Spleen (tissue), 11 donors: Measurements from ENCODE around the gene RALY. TPM values are rescaled to one million over a fixed set of nuclear protein-coding genes. Genes with fewer than 3 reads are reported as not detected.

Experiments
- DNase-seq: peaks from one replicate; pipeline ENCODE4 v3.0.0-alpha.2; 2020
- H3K27ac ChIP-seq, 8 donors: fragments of 200-600 bp; sonication (generic) in 7 of 8; 1 replicate in 4 of 8; 2 replicates in 4 of 8; pipeline versions ENCODE4 v1.5.0 to v1.8.0; 2016 to 2021; ENCODE audit warnings: inconsistent platforms in 4 of 8, mild to moderate bottlenecking in 4 of 8, moderate library complexity in 1 of 8
- H3K27me3 ChIP-seq, 7 donors: fragments of 200-600 bp; sonication (generic) in 6 of 7; replicated peaks in 1 of 7; 1 replicate in 4 of 7; 2 replicates in 3 of 7; pipeline versions ENCODE4 v1.5.0 to v1.8.0; 2016 to 2021; ENCODE audit warnings: inconsistent platforms in 3 of 7, mild to moderate bottlenecking in 1 of 7
- H3K36me3 ChIP-seq, 6 donors: fragments of 200-600 bp; sonication (generic) in 5 of 6; 1 replicate in 4 of 6; 2 replicates in 2 of 6; pipeline versions ENCODE4 v1.5.0 to v1.8.0; 2016 to 2021; ENCODE audit warnings: inconsistent platforms in 2 of 6
- H3K4me1 ChIP-seq, 6 donors: fragments of 200-600 bp; sonication (generic) in 5 of 6; 1 replicate in 3 of 6; 2 replicates in 3 of 6; pipeline versions ENCODE4 v1.5.0 to v1.8.0; 2016 to 2021; ENCODE audit warnings: inconsistent platforms in 3 of 6
- H3K4me3 ChIP-seq, 8 donors: fragments of 200-600 bp; sonication (generic) in 7 of 8; 1 replicate in 4 of 8; 2 replicates in 4 of 8; pipeline versions ENCODE4 v1.5.0 to v1.8.0; 2016 to 2021; ENCODE audit warnings: inconsistent platforms in 4 of 8, mild to moderate bottlenecking in 4 of 8, moderate library complexity in 2 of 8
- H3K9me3 ChIP-seq, 8 donors: fragments of 200-600 bp; sonication (generic) in 7 of 8; 1 replicate in 4 of 8; 2 replicates in 4 of 8; pipeline versions ENCODE4 v1.5.0 to v1.8.0; 2016 to 2021; ENCODE audit warnings: inconsistent platforms in 4 of 8
- CTCF ChIP-seq, 11 experiments: fragments of 200-600 bp in 7 of 11; fragments of 450-650 bp in 4 of 11; sonication (generic) in 4 of 11; IDR thresholded peaks in 8 of 11; conservative IDR thresholded peaks in 3 of 11; 1 replicate in 7 of 11; 2 replicates in 4 of 11; pipeline versions ENCODE4 v1.4.0 to v1.8.0; 2016 to 2021; ENCODE audit warnings: antibody characterized with exemption in 11 of 11, inconsistent platforms in 4 of 11, mild to moderate bottlenecking in 1 of 11
- POLR2A ChIP-seq, 3 donors: fragments of 450-650 bp; IDR thresholded peaks; one replicate each; pipeline ENCODE4 v1.5.1; 2017; ENCODE audit warnings: antibody characterized with exemption in 3 of 3, mild to moderate bottlenecking in 1 of 3
- POLR2AphosphoS5 ChIP-seq, 3 donors: sonication (generic); formaldehyde crosslinking; IDR thresholded peaks; one replicate each; pipeline ENCODE4 v1.5.1; 2017; ENCODE audit warnings: antibody characterized with exemption in 3 of 3
- WGBS, 5 donors: extraction: QIAGEN DNeasy Blood & Tissue Kit in 3 of 5; methylation state at CpG; one replicate each; pipeline versions ENCODE4 v1.1.5 to v1.1.7; 2013 to 2018; 5-methylcytosine and 5-hydroxymethylcytosine counted together
- intact Hi-C: fragments of 100-400 bp; cut with DNase I; formaldehyde crosslinking; loops from one replicate; pipeline ENCODE4 v1.15.0; 2023; ENCODE audit warnings: low total_unique reads
- polyA plus RNA-seq, 3 donors: library from polyadenylated mRNA; stranded (reverse); fragments of 200-250 nt; gene quantifications; one replicate each; pipeline ENCODE4 v1.2.1, GENCODE V29; 2013
- total RNA-seq, 7 donors: library from RNA; depleted of rRNA in 3 of 7; stranded (reverse); fragments of >200 nt in 3 of 7; fragmentation: NEBNext Ultra II Directional in 4 of 7; extraction: Animal tissue kit (Norgen Biotek cat#: 25700) in 4 of 7; gene quantifications; one replicate each; pipeline versions ENCODE4 v1.1.0 to v1.2.1, GENCODE V29; 2016 to 2021
- donor health status: healthy with polysubstance abuse.
- donor health status: DM: no; HTN: no; CAD: no; lungs with moderate emphysema.
- donor health status: DM: no; HTN: no; CAD: no.
- donor health status: Bipolar disorder and iron deficiency.
- donor health status: healthy.
- donor health status: DM: no; HTN: no; CAD: no.
- donor health status: DM: yes; HTN: yes; CAD: no.

RALY gene
- total and polyA plus RNA-seq, 10 donors = 72.9 to 133 (median 99.7) TPM

GRCh38 chr20:33963751-33964150 lies 30.0 kb upstream of the RALY start:
- Histone ChIP-seq H3K27ac (no peak overlapping the region), H3K9me3 (peaks cover 0 to 7% (median 0%) of the 10 kb centered on the region in 8 donors), H3K36me3 (no peaks in the 10 kb centered on the region), H3K27me3 (no peaks in the 10 kb centered on the region), H3K4me1 (peaks cover 0 to 9% (median 1%) of the 10 kb centered on the region in 6 donors), H3K4me3 (no peak overlapping the region)
- no peak for DNase-seq
- 35 to 67% (median 63%) methylated on average over 3 of the region's 3 CpGs for WGBS, 5 donors
- TF ChIP-seq POLR2AphosphoS5 (IDR thresholded peaks at IDR 0.05) (no peak), POLR2A (IDR thresholded peaks at IDR 0.05) (no peak), CTCF (IDR thresholded peaks at IDR 0.05 in 8 of 11, conservative IDR thresholded peaks at IDR 0.05 in 3 of 11) (no peak)
- intact Hi-C loops = no loop called here

GRCh38 chr20:33964441-33964840 lies 29.3 kb upstream of the RALY start:
- 88 to 96% (median 92%) methylated on average over 3 of the region's 3 CpGs for WGBS, 5 donors
- Histone ChIP-seq H3K27me3 (no peaks in the 10 kb centered on the region), H3K9me3 (peaks cover 0 to 7% (median 0%) of the 10 kb centered on the region in 8 donors), H3K27ac (no peak overlapping the region), H3K4me3 (no peak overlapping the region), H3K36me3 (no peaks in the 10 kb centered on the region), H3K4me1 (peaks cover 0 to 9% (median 1%) of the 10 kb centered on the region in 6 donors)
- no peak for DNase-seq
- intact Hi-C loops = no loop called here
- TF ChIP-seq POLR2AphosphoS5 (IDR thresholded peaks at IDR 0.05) = no peak
- TF ChIP-seq CTCF (IDR thresholded peaks at IDR 0.05 in 8 of 11, conservative IDR thresholded peaks at IDR 0.05 in 3 of 11) = no peak
- TF ChIP-seq POLR2A (IDR thresholded peaks at IDR 0.05) = no peak

- no peaks in the 10 kb centered on the region for H3K36me3 ChIP-seq
- TF ChIP-seq CTCF (IDR thresholded peaks at IDR 0.05 in 8 of 11, conservative IDR thresholded peaks at IDR 0.05 in 3 of 11) (no peak), POLR2AphosphoS5 (IDR thresholded peaks at IDR 0.05) (no peak), POLR2A (IDR thresholded peaks at IDR 0.05) (no peak)
- 87 to 93% (median 89%) methylated on average over 8 of the region's 8 CpGs for WGBS, 5 donors
- no peaks in the 10 kb centered on the region for H3K27me3 ChIP-seq
- no peak overlapping the region for H3K27ac ChIP-seq
- H3K4me3 ChIP-seq = no peak overlapping the region
- intact Hi-C loops = no loop called here
- H3K9me3 ChIP-seq = peaks cover 0 to 10% (median 0%) of the 10 kb centered on the region in 8 donors
- H3K4me1 ChIP-seq = peaks cover 0 to 9% (median 1%) of the 10 kb centered on the region in 6 donors
- no peak for DNase-seq
Measured at GRCh38 chr20:33967126-33967525, 26.6 kb upstream of the RALY start.

- H3K9me3 ChIP-seq = peaks cover 0 to 10% (median 0%) of the 10 kb centered on the region in 8 donors
- WGBS, 5 donors = 79 to 88% (median 87%) methylated on average over 4 of the region's 4 CpGs
- H3K4me3 ChIP-seq = no peak overlapping the region
- no peak for TF ChIP-seq POLR2AphosphoS5 (IDR thresholded peaks at IDR 0.05)
- TF ChIP-seq POLR2A (IDR thresholded peaks at IDR 0.05) = no peak
- H3K36me3 ChIP-seq = no peaks in the 10 kb centered on the region
- DNase-seq = no peak
- intact Hi-C loops = no loop called here
- no peaks in the 10 kb centered on the region for H3K27me3 ChIP-seq
- H3K4me1 ChIP-seq = no peaks in the 10 kb centered on the region
- H3K27ac ChIP-seq = no peak overlapping the region
Measured at GRCh38 chr20:33969563-33969962, 24.1 kb upstream of the RALY start.

GRCh38 chr20:33970229-33970628 lies 23.5 kb upstream of the RALY start:
- H3K9me3 ChIP-seq = peaks cover 0 to 10% (median 0%) of the 10 kb centered on the region in 8 donors
- no peak for DNase-seq
- 83 to 98% (median 95%) methylated on average over 2 of the region's 2 CpGs for WGBS, 5 donors
- no peaks in the 10 kb centered on the region for H3K4me1 ChIP-seq
- H3K27me3 ChIP-seq = no peaks in the 10 kb centered on the region
- no peak overlapping the region for H3K27ac ChIP-seq
- no peak for TF ChIP-seq POLR2A (IDR thresholded peaks at IDR 0.05)
- no peak for TF ChIP-seq CTCF (IDR thresholded peaks at IDR 0.05 in 8 of 11, conservative IDR thresholded peaks at IDR 0.05 in 3 of 11)
- no peak for TF ChIP-seq POLR2AphosphoS5 (IDR thresholded peaks at IDR 0.05)
- intact Hi-C loops = no loop called here
- no peaks in the 10 kb centered on the region for H3K36me3 ChIP-seq
- no peak overlapping the region for H3K4me3 ChIP-seq
